Prostate gland (tissue), 2 donors: Measurements from ENCODE around the gene SPEN.
"Not testable (repeated sequence)": the region's sequence is repeated elsewhere in the genome, so short reads cannot be mapped to it uniquely, and the experiment has no call there.

ENCODE experiments used
- CTCF ChIP-seq, 4 experiments: fragments of 200-600 bp in 2 of 4; fragments of 450-650 bp in 2 of 4; sonication (generic) in 2 of 4; IDR thresholded peaks; 1 replicate in 3 of 4; 2 replicates in 1 of 4; pipeline ENCODE4 v1.5.1; 2016 to 2019; ENCODE audit warnings: antibody characterized with exemption in 4 of 4, mild to moderate bottlenecking in 2 of 4, moderate library complexity in 2 of 4
- POLR2A ChIP-seq: fragments of 450-650 bp; IDR thresholded peaks from one replicate; pipeline ENCODE4 v1.6.1; 2016; ENCODE audit warnings: antibody characterized with exemption, mild to moderate bottlenecking

DNA sequence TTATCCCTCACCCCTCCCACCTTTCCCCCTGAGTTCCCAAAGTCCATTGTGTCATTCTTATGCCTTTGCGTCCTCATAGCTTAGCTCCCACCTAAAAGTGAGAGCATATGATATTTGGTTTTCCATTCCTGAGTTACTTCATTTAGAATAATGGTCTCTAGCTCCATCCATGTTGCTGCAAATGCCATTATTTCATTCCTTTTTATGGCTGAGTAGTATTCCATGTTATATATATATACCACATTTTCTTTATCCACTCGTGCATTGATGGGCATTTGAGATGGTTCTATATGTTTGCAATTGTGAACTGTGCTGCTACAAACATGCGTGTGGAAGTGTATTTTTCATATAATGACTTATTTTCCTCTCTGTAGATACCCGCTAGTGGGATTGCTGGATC lies 130.4 kb downstream of the SPEN start:
- TF ChIP-seq CTCF (IDR thresholded peaks at IDR 0.05); POLR2A: not testable (repeated sequence)
